K562 (cell line): ENCODE measurements around the gene KMT2E. TPM values are rescaled to one million over a fixed set of nuclear protein-coding genes. Genes with fewer than 3 reads are reported as not detected.

Experiments
- ATAC-seq: fragments of 200-7000 bp; cut with Tn5 transposase; 3 replicates; pipeline ENCODE4 v1.9.1; 2020; ENCODE audit warnings: moderate library complexity
- BruUV-seq: library from RNA; stranded (reverse); fragments of 400-500 nt; replicated peaks from 2 replicates; lab custom pipeline; 2021; lab: Mats Ljungman, UMichigan
- CTCF ChIA-PET: fragments of 300-600 bp; formaldehyde crosslinking; extraction: SDS; loops from one replicate; lab custom pipeline; 2021; ENCODE audit warnings: low intra/inter-chr PET ratio; lab: Yijun Ruan, JAX
- POLR2A ChIA-PET: fragments of 300-600, 350-650 bp; sonication (Branson Sonifier 250); formaldehyde crosslinking; extraction: SDS; loops from one replicate; lab custom pipeline; 2021; ENCODE audit warnings: antibody characterized with exemption, inconsistent platforms; lab: Yijun Ruan, JAX
- DNase-seq, 4 experiments: peaks; one replicate each; pipeline versions ENCODE4 v3.0.0 to v3.0.0-alpha.2; 2011 to 2018; ENCODE audit warnings: low spot score in 3 of 4, mixed read lengths in 3 of 4; ENCODE audit errors: extremely low read depth in 1 of 4
- FAIRE-seq: peaks from 2 replicates; lab custom pipeline; 2011; peaks lifted over from hg19 to GRCh38; lab: Jason Lieb, UNC
- H2AFZ ChIP-seq: 2 replicates; pipeline ENCODE4 v1.6.0; 2011; ENCODE audit warnings: low read depth, low read length, control low read depth, inconsistent platforms
- H3K27ac ChIP-seq: fragments of 200-600 bp; 3 replicates; pipeline ENCODE4 v1.8.0; 2011; ENCODE audit warnings: low read depth, mild to moderate bottlenecking, control low read depth, inconsistent platforms, low read length, moderate library complexity, mixed read lengths; ENCODE audit errors: extremely low read depth
- H3K27me3 ChIP-seq, 2 experiments: fragments of 300-600 bp in 1 of 2; 2 replicates in 1 of 2; 3 replicates in 1 of 2; pipeline versions ENCODE4 v1.6.0 to v1.8.0; 2011; ENCODE audit warnings: inconsistent platforms in 2 of 2, low read length in 2 of 2, mild to moderate bottlenecking in 1 of 2, mixed read lengths in 1 of 2, moderate library complexity in 1 of 2; ENCODE audit not compliant: control insufficient read depth in 2 of 2, insufficient read depth in 2 of 2
- H3K36me3 ChIP-seq: fragments of 300-600 bp; 3 replicates; pipeline ENCODE4 v1.8.0; 2011; ENCODE audit warnings: mild to moderate bottlenecking, low read length, inconsistent platforms; ENCODE audit not compliant: control insufficient read depth, insufficient read depth
- H3K4me1 ChIP-seq, 2 experiments: fragments of 200-600 bp in 1 of 2; replicated peaks in 1 of 2; 2 replicates in 1 of 2; 3 replicates in 1 of 2; pipeline versions ENCODE4 v1.5.1 to v1.8.0; 2011; ENCODE audit warnings: inconsistent platforms in 2 of 2, low read length in 2 of 2, mild to moderate bottlenecking in 1 of 2, mixed read lengths in 1 of 2, moderate library complexity in 1 of 2; ENCODE audit not compliant: control insufficient read depth in 2 of 2, insufficient read depth in 2 of 2
- H3K4me2 ChIP-seq: 2 replicates; pipeline ENCODE4 v1.6.1; 2011; ENCODE audit warnings: low read length, control low read depth, inconsistent platforms, mixed read lengths; ENCODE audit not compliant: insufficient read depth
- H3K4me3 ChIP-seq: fragments of 200-600 bp; sonication (generic), shearing (Covaris generic); 2 replicates; pipeline ENCODE4 v1.5.1; 2016; ENCODE audit warnings: control low read depth, inconsistent platforms
- H3K79me2 ChIP-seq: fragments of 200-600 bp; 3 replicates; pipeline ENCODE4 v1.8.0; 2011; ENCODE audit warnings: low read length, inconsistent platforms; ENCODE audit not compliant: control insufficient read depth, insufficient read depth
- H3K9ac ChIP-seq, 2 experiments: 2 replicates each; pipeline versions ENCODE4 v1.6.0 to v1.6.1; 2011; ENCODE audit warnings: low read depth in 2 of 2, low read length in 2 of 2, control low read depth in 1 of 2, inconsistent platforms in 1 of 2, mild to moderate bottlenecking in 1 of 2, mixed read lengths in 1 of 2; ENCODE audit not compliant: insufficient read depth in 1 of 2
- H3K9me1 ChIP-seq: one replicate; pipeline ENCODE4 v1.6.0; 2011; ENCODE audit warnings: inconsistent platforms, mild to moderate bottlenecking, low read length, moderate library complexity; ENCODE audit not compliant: control insufficient read depth, insufficient read depth
- H3K9me3 ChIP-seq: replicated peaks from 2 replicates; pipeline ENCODE4 v1.5.1; 2011; ENCODE audit warnings: low read depth, low read length, inconsistent platforms; ENCODE audit not compliant: control insufficient read depth, insufficient read depth
- H4K20me1 ChIP-seq: replicated peaks from 2 replicates; pipeline ENCODE4 v1.6.1; 2011; ENCODE audit warnings: low read length, inconsistent platforms, mixed read lengths; ENCODE audit not compliant: control insufficient read depth, insufficient read depth
- CCAR2 ChIP-seq: fragments of 200-400 bp; formaldehyde crosslinking; IDR thresholded peaks from 2 replicates; pipeline ENCODE4 v1.6.1; 2017; ENCODE audit warnings: mild to moderate bottlenecking, low read depth, low read length
- CEBPZ ChIP-seq: fragments of 150-350 bp; IDR thresholded peaks from 2 replicates; pipeline ENCODE4 v1.6.1; 2014; ENCODE audit warnings: low read depth, mild to moderate bottlenecking, low read length, borderline replicate concordance
- FOXA1 ChIP-seq: fragments of 450-650 bp; IDR thresholded peaks from 2 replicates; pipeline ENCODE4 v1.6.1; 2016; ENCODE audit warnings: mild to moderate bottlenecking, borderline replicate concordance
- POU5F1 ChIP-seq: fragments of 150-350 bp; IDR thresholded peaks from 2 replicates; pipeline ENCODE4 v1.6.1; 2014; ENCODE audit warnings: borderline replicate concordance, low read length, low read depth, mild to moderate bottlenecking; ENCODE audit not compliant: partially characterized antibody
- SMC3 ChIP-seq: conservative IDR thresholded peaks from 2 replicates; pipeline ENCODE4 v1.6.1; 2011; ENCODE audit warnings: low read depth, low read length, improper control_type of control experiment; ENCODE audit not compliant: insufficient read depth
- TAF15 ChIP-seq: fragments of 200-400 bp; formaldehyde crosslinking; IDR thresholded peaks from 2 replicates; pipeline ENCODE4 v1.6.1; 2017; ENCODE audit warnings: mild to moderate bottlenecking, low read depth, low read length, moderate library complexity
- ZFX ChIP-seq: sonication (generic); formaldehyde crosslinking; IDR thresholded peaks from 2 replicates; pipeline ENCODE4 v1.8.0; 2022; ENCODE audit warnings: mild to moderate bottlenecking, missing genetic modification reagents, moderate library complexity
- ZNF764 ChIP-seq: fragments of 250-450 bp; sonication (Bioruptor Pico); IDR thresholded peaks from 2 replicates; pipeline ENCODE4 v1.4.0; 2020; ENCODE audit warnings: low read depth, mild to moderate bottlenecking, moderate library complexity
- WGBS: fragments of 100-300 bp; shearing (Covaris generic); methylation state at CpG from one replicate; pipeline ENCODE4 v1.1.6; 2016; ENCODE audit warnings: low coverage, mixed read lengths; ENCODE audit not compliant: insufficient coverage; ENCODE audit errors: missing lambda C conversion rate; 5-methylcytosine and 5-hydroxymethylcytosine counted together
- in situ Hi-C: fragments of 300-500 bp; cut with MboI; formaldehyde crosslinking; loops from 4 replicates; pipeline ENCODE4 v1.15.0; 2018; ENCODE audit warnings: inconsistent platforms, mixed read lengths
- intact Hi-C: fragments of 100-400 bp; cut with micrococcal nuclease; formaldehyde crosslinking; loops from 2 replicates; pipeline ENCODE4 v1.14.2; 2022
- polyA plus RNA-seq, 8 experiments: library from polyadenylated mRNA; depleted of rRNA in 4 of 8; stranded (reverse) in 5 of 8; unstranded in 3 of 8; fragments of >200 nt; fragmentation: Nextera tagmentation in 2 of 8; fragmentation: Illumina TruSeq in 1 of 8; extraction: Ambion mirVana in 2 of 8; extraction: Trizol in 1 of 8; gene quantifications; 2 replicates each; pipeline versions ENCODE4 v1.2.1 to v1.2.3, GENCODE V29; 2011 to 2014; ENCODE audit warnings: inconsistent platforms in 1 of 8, missing spikeins in 1 of 8
- total RNA-seq, 7 experiments: library from RNA; depleted of rRNA in 6 of 7; stranded (reverse); fragments of >200 nt in 6 of 7; fragmentation: Illumina TruSeq in 2 of 7; extraction: Trizol in 2 of 7; gene quantifications; 2 replicates each; pipeline versions ENCODE4 v1.2.1 to v1.2.3, GENCODE V29; 2011 to 2021; ENCODE audit warnings: low replicate concordance in 1 of 7

The KMT2E gene
- total and polyA plus RNA-seq, 9 of the 15 experiments (the other 6 are each of a cell fraction or from before 2014, with no cell fraction given): 8.9 to 55.3 (median 38.1) TPM

- no peak overlapping the region for H2AFZ ChIP-seq
- H3K27me3 ChIP-seq: no peaks in the 10 kb centered on the region
- no peak overlapping the region for H3K4me2 ChIP-seq
- ChIA-PET POLR2A (interaction anchor here (0.8 to 4.6 kb wide), 4 partner anchors 11 to 25 kb away, joined by 3 to 18 read pairs (median 4); no protein-coding TSS in a partner anchor), CTCF (no interaction called here)
- 93% methylated on average over 7 of the region's 7 CpGs for WGBS
- peaks cover 13% of the 10 kb centered on the region for H3K79me2 ChIP-seq
- no peak for ATAC-seq
- H4K20me1 ChIP-seq: peaks cover 22% of the 10 kb centered on the region
- H3K27ac ChIP-seq: no peak overlapping the region
- no peaks in the 10 kb centered on the region for H3K9me3 ChIP-seq
- peaks cover 75% of the 10 kb centered on the region for H3K36me3 ChIP-seq
- in situ Hi-C loops (no loop called here), intact Hi-C loops (no loop called here)
- H3K4me3 ChIP-seq: no peak overlapping the region
- FAIRE-seq: no peak
- no peak for DNase-seq
- H3K9me1 ChIP-seq: no peaks in the 10 kb centered on the region
- H3K9ac ChIP-seq: no peak overlapping the region
- H3K4me1 ChIP-seq: peaks cover 0 to 4% of the 10 kb centered on the region in 2 experiments; a peak in 1 of 5 replicates
- TF ChIP-seq CCAR2 (no peak), ZFX (CRISPR knock-in tag) (no peak), CEBPZ (no peak), POU5F1 (no peak), TAF15 (no peak), ZNF764 (no peak), FOXA1 (no peak), SMC3 (no peak)
- no TSS peak for BruUV-seq
These were observed 23.0 kb upstream of the KMT2E start for GRCh38 chr7:104990983-104991382.
